GM12872 (cell line): Measurements from ENCODE around the gene SRSF1.

ENCODE experiments used
- CTCF ChIP-seq: IDR thresholded peaks from 3 replicates; pipeline ENCODE4 v1.5.1; 2011; ENCODE audit warnings: low read depth, mild to moderate bottlenecking, low read length, moderate library complexity; ENCODE audit not compliant: insufficient read depth

The SRSF1 gene

DNA sequence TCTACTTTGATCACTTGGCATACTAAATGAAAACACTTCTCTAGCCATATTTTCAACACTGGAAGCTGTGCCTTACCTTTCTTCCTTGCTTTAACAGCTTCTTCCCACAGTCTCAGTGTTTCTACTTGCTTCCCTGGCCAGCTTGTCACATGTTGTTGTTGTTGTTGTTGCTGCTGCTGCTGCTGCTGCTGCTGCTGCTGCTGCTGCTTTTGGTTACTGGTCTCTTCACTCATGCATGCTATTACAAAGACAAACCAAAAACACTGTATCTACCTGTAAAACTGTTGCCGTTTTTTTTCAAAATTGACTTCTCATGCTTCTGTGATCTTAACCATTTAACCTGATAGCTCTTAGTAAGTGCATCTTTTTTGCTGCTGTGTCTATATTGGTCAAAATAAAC, 28.0 kb downstream of the SRSF1 start:
- TF ChIP-seq CTCF, result no peak

- no peak for TF ChIP-seq CTCF
Observed at GRCh38 chr17:57976594-57976993, 30.5 kb downstream of the SRSF1 start.

DNA sequence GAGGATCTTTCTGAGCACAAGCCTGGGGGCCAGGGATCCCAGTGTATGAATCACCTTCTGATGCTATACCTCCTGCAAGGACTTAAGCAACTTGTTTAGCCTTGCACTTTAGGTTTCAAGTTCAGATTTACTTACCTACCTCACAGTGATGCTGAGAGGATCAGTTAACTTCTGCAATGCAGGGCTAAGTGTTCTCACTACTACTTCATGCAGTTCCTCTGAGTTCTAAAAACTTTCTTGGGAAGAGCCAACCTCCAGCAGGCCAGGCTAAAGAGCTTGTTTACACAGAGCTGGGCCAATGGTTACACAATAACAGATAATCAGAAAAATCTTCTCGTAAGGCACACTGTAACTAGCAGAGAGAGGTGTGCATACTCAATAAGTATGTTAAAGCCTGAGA, 32.0 kb downstream of the SRSF1 start:
- no peak for TF ChIP-seq CTCF

DNA sequence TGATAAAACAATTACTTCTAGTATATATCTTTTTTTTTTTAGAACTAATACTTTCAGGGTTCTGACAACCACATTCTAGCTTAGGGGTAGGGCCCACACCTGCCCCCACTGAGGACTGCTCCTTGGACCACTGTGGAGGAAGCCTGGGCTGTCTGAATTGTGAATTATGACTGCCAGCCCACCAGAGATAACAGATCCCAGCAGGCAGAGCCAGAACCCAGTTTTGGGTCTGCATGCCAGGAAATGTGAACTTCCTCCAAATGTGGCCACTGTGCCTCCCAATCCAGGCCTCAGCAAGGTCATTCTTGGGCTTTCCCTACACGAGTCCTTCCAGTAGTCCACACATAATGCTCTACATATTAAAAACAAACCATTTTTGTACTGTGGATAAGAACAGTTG, 34.9 kb downstream of the SRSF1 start:
- TF ChIP-seq CTCF, result no peak

- TF ChIP-seq CTCF, result no peak
Observed at GRCh38 chr17:57971572-57971971, 35.5 kb downstream of the SRSF1 start.

DNA sequence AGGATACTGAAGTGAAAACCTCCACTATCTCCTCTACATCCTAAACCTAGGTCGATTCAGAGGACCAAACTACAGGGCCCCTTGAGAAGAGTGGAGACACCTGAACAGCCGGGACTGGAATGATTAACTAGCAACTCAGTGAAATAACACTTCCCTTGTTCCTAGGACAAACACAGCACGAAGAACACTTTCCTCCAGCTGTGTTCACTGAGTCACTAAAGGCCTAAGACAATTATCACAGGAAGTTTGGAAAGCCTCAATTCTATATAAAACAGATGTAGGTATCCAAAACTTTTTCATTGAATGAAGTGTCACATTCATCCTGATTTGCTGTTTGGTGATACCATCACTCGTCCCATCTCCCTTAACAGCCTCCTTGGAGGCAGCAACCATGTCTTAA, 36.3 kb downstream of the SRSF1 start:
- no peak for TF ChIP-seq CTCF

DNA sequence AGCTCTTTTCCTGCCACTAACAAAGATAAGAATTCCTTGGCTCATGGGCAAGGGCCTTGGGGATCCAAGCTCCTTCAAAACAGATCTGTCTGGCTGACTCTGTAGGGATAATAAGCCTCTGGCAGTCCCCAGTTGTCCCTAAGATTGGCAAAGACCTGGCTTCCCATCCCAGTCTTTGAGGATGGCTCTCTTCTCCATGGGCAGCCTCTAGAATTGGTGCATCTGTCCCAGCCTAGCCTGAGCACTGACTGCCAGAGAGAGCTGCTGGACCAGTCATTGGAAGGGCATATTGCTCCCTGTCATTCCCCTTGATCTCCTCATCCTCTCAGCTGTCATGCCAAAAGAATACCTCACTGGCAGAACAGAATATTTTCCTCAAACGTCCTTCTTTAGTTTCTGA, 38.6 kb downstream of the SRSF1 start:
- no peak for TF ChIP-seq CTCF

DNA sequence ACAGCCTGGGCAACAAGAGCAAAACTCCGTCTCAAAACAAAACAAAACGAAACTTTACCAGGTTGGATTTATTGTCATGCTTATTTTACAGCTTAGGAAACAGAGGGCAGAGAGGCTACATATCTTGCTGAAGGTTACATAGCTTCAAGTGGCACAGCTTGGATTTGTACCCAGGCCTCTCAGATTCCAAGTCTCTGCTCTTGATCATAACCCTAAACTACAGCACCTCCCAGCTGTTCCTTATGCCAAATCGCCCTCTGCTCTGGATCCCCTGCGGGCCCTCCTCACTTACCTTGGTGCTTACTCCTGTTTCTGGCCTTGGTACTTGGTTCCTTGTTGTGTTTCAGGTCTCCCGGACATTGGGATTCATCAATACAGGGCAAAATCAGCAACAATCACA, 40.2 kb downstream of the SRSF1 start:
- no peak for TF ChIP-seq CTCF
